Colon (tissue), 2 donors: ENCODE measurements around the gene STYXL1.

ENCODE experiments used
- FAIRE-seq: peaks from 2 replicates; lab custom pipeline; 2012; peaks lifted over from hg19 to GRCh38; lab: Jason Lieb, UNC
- donor health status: control.
- donor health status: control.

STYXL1 gene

GRCh38 chr7:75992083-75992755, 55.6 kb downstream of the STYXL1 start:
- FAIRE-seq: no peak

DNA sequence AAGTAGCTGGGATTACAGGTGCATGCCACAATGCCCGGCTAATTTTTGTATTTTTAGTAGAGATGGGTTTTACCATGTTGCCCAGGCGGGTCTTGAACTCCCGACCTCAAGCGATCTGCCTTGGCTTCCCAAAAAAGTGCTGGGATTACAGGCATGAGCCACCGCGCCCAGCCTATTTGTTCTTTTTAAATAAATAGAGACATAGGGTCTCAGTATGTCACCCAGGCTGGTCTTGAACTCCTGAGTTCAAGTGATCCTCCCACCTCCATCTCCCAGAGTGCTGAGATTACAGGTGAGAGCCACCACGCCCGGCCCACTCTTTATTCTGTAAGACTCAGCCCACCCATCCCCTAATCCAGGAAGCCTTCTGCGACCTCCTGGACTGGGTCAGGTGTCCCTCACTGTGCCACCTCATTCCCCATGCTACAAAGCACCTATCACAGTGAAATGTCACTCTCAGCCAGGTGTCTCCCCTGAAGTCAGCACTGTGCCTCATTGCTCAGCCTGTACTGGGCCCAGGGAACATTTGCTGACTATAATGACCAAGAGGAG, 56.2 kb downstream of the STYXL1 start:
- FAIRE-seq: no peak

DNA sequence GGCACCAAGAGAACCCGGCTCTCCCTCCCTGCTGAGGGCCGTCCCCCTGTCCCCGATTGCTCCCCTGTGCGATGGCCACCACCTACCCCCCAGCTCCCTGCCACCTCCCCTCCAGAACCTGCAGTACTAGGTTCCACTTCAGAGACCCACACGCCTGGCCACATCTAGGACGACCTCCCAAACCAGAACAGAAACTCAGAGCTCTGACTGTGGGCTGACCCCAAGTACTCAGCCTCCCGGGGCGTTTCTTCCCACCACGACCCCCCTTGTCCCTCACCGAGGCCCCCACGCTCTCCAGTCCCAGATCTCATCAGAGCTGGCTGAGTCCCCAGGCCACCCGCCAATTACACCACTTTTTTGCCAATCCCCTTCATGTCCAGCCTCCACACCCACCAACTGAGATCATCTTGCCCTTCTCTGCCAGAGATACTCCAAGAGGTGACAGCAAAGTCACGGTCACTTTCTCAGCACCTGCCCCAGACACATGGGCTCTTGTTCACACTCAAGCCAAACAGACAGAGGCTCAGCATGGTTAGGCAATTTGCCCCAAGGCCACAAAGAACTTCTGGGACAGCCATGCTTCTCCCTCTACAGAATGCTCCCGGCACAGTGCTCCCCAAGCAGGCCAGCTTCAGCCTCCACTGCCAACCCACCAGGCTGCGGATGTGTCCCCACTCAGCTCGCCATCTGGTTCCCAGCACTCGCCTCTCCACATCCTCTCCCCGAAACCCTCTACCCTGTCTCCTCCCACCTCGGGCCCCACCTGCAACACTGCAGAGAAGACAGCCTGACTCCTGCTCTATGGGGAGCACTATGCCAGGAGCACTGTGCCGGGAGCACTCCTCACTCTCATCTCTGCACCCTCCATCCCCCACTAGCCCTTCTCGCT, 58.1 kb downstream of the STYXL1 start:
- FAIRE-seq: no peak

- no peak for FAIRE-seq
Measured at GRCh38 chr7:75988568-75989499, 59.0 kb downstream of the STYXL1 start.

- no peak for FAIRE-seq
Measured at GRCh38 chr7:75987805-75988567, 59.8 kb downstream of the STYXL1 start.

DNA sequence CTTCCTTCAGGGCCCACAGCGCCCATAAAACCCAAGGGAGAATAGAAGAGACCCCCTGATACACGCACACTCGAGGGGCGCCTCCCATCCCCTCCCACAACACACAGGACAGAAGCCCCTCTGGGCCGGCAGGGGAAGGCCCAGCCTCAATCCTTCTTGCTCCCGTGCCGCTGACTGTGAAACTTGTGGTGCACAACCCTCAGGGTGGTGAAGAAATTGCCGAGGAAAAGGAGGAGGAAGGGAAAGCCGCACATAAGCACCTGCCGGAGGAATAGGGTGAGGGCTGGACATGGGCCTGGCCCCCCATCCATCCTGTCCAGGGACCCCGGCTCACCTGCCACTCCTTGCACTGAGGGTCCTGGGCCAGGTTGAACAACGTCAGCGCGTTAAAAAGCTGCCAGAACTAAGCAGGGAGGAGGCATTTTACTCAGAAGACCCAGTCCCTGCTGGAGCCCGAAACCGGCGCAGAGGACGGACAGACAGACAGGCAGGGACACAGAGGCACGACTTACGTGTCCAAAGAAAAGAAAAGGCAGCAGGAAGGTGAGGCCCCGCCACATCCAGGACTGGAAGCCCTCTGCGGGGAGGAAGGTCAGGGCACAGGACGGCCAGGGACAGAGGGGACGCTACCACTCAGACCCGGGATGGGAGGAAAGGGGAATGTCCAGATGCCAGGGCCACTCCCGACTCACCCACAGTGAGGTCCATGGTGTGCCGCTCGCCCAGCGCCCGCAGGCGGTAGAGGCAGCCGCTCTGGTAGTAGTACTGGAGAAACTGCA, 60.6 kb downstream of the STYXL1 start:
- FAIRE-seq: no peak

DNA sequence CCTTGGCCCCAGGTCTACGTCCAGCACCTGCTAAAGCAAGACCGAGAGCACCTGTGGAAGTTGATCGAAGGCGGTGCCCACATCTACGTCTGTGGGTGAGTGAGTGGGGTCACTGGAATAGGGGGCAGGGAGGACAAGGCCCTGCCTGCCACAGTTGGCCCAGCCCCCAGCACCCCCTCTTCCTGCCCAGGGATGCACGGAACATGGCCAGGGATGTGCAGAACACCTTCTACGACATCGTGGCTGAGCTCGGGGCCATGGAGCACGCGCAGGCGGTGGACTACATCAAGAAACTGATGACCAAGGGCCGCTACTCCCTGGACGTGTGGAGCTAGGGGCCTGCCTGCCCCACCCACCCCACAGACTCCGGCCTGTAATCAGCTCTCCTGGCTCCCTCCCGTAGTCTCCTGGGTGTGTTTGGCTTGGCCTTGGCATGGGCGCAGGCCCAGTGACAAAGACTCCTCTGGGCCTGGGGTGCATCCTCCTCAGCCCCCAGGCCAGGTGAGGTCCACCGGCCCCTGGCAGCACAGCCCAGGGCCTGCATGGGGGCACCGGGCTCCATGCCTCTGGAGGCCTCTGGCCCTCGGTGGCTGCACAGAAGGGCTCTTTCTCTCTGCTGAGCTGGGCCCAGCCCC, 61.5 kb downstream of the STYXL1 start:
- no peak for FAIRE-seq

- no peak for FAIRE-seq
Measured at GRCh38 chr7:75985518-75986146, 62.2 kb downstream of the STYXL1 start.

DNA sequence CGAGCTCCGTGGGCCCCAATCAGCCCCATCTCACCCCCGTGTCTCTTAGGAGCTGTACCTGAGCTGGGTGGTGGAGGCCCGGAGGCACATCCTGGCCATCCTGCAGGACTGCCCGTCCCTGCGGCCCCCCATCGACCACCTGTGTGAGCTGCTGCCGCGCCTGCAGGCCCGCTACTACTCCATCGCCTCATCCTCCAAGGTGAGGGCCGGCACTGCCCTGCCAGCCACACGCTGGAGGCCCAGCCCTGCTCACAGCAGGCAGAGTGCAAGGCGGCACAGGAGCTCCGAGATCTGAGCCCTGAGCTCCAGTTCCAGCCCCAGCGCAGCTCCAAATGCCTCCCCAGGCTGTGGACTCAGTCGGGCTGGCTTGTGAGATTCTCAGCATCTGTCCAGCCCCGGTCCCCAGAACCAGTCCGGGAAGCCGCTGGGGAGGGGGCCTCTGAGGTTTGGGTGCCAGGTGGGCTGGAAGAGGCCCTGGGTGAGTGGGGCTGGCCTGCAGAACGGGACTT, 62.7 kb downstream of the STYXL1 start:
- no peak for FAIRE-seq

DNA sequence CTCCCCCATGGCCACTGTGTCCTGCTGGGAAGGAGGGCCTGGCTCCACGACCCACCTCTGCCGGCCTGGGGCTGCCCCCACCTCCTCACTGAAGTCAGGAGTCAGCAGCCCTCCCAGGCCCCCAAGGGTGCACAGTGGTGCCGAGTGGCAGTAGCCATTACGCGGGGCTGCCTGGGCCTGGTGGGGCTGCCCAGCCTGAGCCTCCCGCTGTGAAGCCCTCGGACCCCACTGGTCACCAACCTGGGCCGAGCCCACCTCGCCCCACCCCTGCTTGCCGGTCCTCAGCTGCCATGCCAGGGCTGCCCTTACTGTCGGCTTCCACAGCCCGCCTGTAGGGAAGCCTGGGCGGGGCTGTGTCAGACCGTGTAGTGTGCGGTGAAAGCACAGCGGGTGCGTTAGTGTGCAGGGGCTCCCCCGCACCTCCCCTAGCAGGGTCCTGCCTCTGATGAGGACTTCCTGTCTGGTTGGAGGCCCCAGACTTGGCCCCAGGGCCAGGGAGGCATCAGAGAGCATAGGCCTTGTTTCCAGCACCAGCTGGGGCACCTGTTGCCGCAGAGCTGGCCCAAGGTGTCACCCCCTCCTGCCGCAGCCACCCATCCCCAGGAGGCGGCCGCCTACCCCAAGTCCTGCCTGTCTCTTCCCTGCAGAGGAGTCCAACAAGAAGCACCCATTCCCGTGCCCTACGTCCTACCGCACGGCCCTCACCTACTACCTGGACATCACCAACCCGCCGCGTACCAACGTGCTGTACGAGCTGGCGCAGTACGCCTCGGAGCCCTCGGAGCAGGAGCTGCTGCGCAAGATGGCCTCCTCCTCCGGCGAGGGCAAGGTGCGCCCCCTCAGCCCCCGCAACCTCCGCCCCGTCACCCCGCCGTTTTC, 63.4 kb downstream of the STYXL1 start:
- FAIRE-seq: no peak

- FAIRE-seq: no peak
Measured at GRCh38 chr7:75983471-75984129, 64.2 kb downstream of the STYXL1 start.

- no peak for FAIRE-seq
Measured at GRCh38 chr7:75982306-75983064, 65.3 kb downstream of the STYXL1 start.

DNA sequence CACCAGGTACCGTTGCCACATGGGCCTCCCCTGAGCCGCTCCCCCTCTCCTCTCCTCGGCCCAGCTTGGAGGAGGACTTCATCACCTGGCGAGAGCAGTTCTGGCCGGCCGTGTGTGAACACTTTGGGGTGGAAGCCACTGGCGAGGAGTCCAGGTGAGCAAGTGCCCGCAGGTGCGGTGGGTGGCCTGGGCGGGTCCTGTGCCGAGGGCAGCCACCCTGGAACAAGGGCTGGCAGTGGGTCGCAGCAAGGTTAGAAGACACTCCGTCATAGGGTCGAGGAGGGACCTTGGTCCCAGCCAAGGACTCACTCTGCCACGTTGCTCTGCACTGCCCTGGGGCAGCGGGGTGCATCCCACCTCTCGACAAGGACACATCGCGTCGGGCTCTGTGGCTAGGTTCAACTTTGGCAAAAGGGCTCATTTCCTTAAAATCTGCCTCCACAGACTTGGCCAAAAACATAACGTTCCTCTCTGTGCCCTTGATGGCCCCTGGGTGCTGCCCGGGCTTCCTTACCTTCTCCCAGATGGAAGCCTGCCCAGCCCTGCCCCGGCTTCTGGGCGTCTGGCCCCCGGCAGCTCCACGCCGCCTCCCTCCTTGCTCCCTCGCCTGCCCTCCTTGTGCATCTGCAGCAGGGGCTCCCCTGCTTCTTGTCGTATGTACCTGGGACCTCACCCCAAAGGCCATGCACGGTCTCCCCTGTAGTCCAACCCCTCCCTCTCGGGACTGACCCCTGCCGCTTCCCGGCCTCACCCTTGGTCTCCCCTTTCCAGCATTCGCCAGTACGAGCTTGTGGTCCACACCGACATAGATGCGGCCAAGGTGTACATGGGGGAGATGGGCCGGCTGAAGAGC, 66.1 kb downstream of the STYXL1 start:
- FAIRE-seq: no peak

- no peak for FAIRE-seq
Measured at GRCh38 chr7:75981203-75981452, 66.7 kb downstream of the STYXL1 start.

DNA sequence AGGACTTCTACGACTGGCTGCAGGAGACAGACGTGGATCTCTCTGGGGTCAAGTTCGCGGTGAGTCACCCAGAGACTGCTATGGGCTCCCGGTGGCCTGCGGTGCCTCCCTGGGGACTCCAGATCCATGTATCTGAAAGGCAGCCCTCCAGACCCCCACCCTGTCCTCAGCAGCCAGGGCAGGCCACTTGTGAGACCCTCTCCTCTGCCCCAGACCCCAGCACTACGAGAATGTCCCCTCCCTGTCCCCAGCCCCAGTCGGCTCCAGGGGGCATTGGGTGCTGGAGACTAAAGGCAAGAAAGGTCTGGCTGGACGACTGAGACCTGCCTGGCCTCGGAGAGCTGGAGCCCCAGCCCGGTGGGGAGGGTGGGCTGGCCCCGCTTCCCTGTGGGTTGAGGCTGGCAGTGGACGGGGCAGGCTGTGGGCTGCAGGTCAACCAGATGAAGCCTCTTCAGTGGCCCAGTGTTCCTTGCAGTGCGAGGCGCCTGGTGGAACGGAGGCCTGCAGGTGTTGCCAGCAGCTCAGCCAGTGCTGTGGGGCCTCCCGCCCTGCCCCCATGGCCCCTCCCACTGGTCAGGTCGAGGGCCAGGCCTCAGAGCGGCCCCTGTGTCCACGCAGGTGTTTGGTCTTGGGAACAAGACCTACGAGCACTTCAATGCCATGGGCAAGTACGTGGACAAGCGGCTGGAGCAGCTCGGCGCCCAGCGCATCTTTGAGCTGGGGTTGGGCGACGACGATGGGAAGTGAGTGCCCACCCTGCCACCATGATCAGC, 67.2 kb downstream of the STYXL1 start:
- no peak for FAIRE-seq
